HFF-Myc (cell line): ENCODE measurements around the gene TBX10.

Source experiments
- DNase-seq: peaks from one replicate; pipeline ENCODE4 v3.0.0-alpha.2; 2011; ENCODE audit warnings: low read depth; ENCODE audit errors: extremely low read depth
- H3K4me3 ChIP-seq: replicated peaks from 2 replicates; pipeline ENCODE4 v1.5.1; 2011; ENCODE audit warnings: low read depth, mild to moderate bottlenecking, control low read depth, low read length
- CTCF ChIP-seq: IDR thresholded peaks from 2 replicates; pipeline ENCODE4 v1.5.1; 2012; ENCODE audit warnings: mild to moderate bottlenecking, low read depth, low read length, control low read depth; ENCODE audit errors: missing control alignments

The TBX10 gene

GRCh38 chr11:67584205-67584880, 55.2 kb downstream of the TBX10 start:
- TF ChIP-seq CTCF = no peak
- H3K4me3 ChIP-seq = peak overlapping the region; percentile 95
- no peak for DNase-seq

GRCh38 chr11:67583247-67584204, 56.0 kb downstream of the TBX10 start, which contains the start of gene GSTP1:
Gene GSTP1 (plus strand): TSS chr11:67583812. CDS start chr11:67583844, 32 bp downstream.
- DNase-seq = peak; percentile 58
- H3K4me3 ChIP-seq = peak within 1 kb of the TSS; percentile 95
- peak; percentile 49 for TF ChIP-seq CTCF

- DNase-seq = no peak
- no peak overlapping the region for H3K4me3 ChIP-seq
- TF ChIP-seq CTCF = no peak
Observed at GRCh38 chr11:67582011-67582410, 57.6 kb downstream of the TBX10 start.

- TF ChIP-seq CTCF = no peak
- no peak for DNase-seq
- H3K4me3 ChIP-seq = no peak overlapping the region
Observed at GRCh38 chr11:67581469-67581868, 58.1 kb downstream of the TBX10 start.
